Measurements from ENCODE around the gene NQO2. TPM values are rescaled to one million over a fixed set of nuclear protein-coding genes. Genes with fewer than 3 reads are reported as not detected.

The NQO2 gene
- total RNA-seq, 4 donors from 2014 or later = 37.2 to 89.7 (median 43.3) TPM

GRCh38 chr6:3036861-3037637, 37.4 kb downstream of the NQO2 start:
- no peak for TF ChIP-seq CTCF (IDR thresholded peaks at IDR 0.05; ENCODE audit: low read depth)

GRCh38 chr6:3037638-3038365, 38.1 kb downstream of the NQO2 start:
- no peak for TF ChIP-seq CTCF (IDR thresholded peaks at IDR 0.05; ENCODE audit: low read depth)

- TF ChIP-seq CTCF (IDR thresholded peaks at IDR 0.05; ENCODE audit: low read depth) = no peak
Measured at GRCh38 chr6:3039384-3039783, 39.7 kb downstream of the NQO2 start.

- TF ChIP-seq CTCF (IDR thresholded peaks at IDR 0.05; ENCODE audit: low read depth) = no peak
Measured at GRCh38 chr6:3041147-3041546, 41.5 kb downstream of the NQO2 start.

- no peak for TF ChIP-seq CTCF (IDR thresholded peaks at IDR 0.05; ENCODE audit: low read depth)
Measured at GRCh38 chr6:3041606-3042005, 41.9 kb downstream of the NQO2 start.

- no peak for TF ChIP-seq CTCF (IDR thresholded peaks at IDR 0.05; ENCODE audit: low read depth)
Measured at GRCh38 chr6:3045369-3045768, 45.7 kb downstream of the NQO2 start.

- TF ChIP-seq CTCF (IDR thresholded peaks at IDR 0.05; ENCODE audit: low read depth) = no peak
Measured at GRCh38 chr6:3045777-3046176, 46.1 kb downstream of the NQO2 start.
